GM12872 (cell line): ENCODE data around the gene AQP6.

Experiments used
- CTCF ChIP-seq: IDR thresholded peaks from 3 replicates; pipeline ENCODE4 v1.5.1; 2011; ENCODE audit warnings: low read depth, mild to moderate bottlenecking, low read length, moderate library complexity; ENCODE audit not compliant: insufficient read depth

The AQP6 gene

GRCh38 chr12:49929581-49929980 is 43.2 kb upstream of the AQP6 start:
- no peak for TF ChIP-seq CTCF

- TF ChIP-seq CTCF = no peak
These were observed 42.0 kb upstream of the AQP6 start for GRCh38 chr12:49930515-49931288.

- TF ChIP-seq CTCF = no peak
These were observed 40.7 kb upstream of the AQP6 start for GRCh38 chr12:49932023-49932422.

GRCh38 chr12:49932533-49933130 is 40.1 kb upstream of the AQP6 start:
- no peak for TF ChIP-seq CTCF

- no peak for TF ChIP-seq CTCF
These were observed 39.0 kb upstream of the AQP6 start for GRCh38 chr12:49933796-49934195.

GRCh38 chr12:49934505-49934904 is 38.2 kb upstream of the AQP6 start:
- no peak for TF ChIP-seq CTCF

GRCh38 chr12:49936925-49937324 is 35.8 kb upstream of the AQP6 start:
- TF ChIP-seq CTCF = no peak
